ENCODE measurements around the gene PRR14L. TPM values are rescaled to one million over a fixed set of nuclear protein-coding genes. Genes with fewer than 3 reads are reported as not detected.
"Not testable (repeated sequence)": the region's sequence is repeated elsewhere in the genome, so short reads cannot be mapped to it uniquely, and the experiment has no call there.

The PRR14L gene
- total and polyA plus RNA-seq, 7 donors, result 2.7 to 16.4 (median 8.8) TPM

DNA sequence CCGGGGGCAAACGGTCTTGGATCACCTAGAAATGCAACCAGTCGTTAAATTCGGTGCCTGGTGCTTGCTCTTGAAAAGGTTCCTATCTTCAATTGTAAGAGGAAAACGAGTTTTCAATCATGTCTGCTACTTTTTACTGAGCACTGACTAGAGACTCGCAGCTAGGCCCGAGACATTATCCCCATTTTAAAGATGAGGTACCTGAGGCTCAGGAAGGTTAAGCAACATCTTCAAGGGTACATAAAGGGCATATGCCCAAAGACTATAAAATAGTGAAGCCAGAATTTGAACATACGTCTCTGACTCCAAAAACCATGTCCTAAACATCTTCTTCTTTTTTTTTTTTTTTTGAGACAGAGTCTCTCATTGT is 87.3 kb downstream of the PRR14L start:
- H3K4me1 ChIP-seq, result peaks cover 14% of the 10 kb centered on the region
- peak overlapping the region; percentile 99 for H3K4me3 ChIP-seq
- TF ChIP-seq, protein P1, sequence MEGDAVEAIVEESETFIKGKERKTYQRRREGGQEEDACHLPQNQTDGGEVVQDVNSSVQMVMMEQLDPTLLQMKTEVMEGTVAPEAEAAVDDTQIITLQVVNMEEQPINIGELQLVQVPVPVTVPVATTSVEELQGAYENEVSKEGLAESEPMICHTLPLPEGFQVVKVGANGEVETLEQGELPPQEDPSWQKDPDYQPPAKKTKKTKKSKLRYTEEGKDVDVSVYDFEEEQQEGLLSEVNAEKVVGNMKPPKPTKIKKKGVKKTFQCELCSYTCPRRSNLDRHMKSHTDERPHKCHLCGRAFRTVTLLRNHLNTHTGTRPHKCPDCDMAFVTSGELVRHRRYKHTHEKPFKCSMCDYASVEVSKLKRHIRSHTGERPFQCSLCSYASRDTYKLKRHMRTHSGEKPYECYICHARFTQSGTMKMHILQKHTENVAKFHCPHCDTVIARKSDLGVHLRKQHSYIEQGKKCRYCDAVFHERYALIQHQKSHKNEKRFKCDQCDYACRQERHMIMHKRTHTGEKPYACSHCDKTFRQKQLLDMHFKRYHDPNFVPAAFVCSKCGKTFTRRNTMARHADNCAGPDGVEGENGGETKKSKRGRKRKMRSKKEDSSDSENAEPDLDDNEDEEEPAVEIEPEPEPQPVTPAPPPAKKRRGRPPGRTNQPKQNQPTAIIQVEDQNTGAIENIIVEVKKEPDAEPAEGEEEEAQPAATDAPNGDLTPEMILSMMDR (IDR thresholded peaks at IDR 0.05), result no peak
- no peaks in the 10 kb centered on the region for H3K36me3 ChIP-seq (ENCODE audit: insufficient read depth in 1 of 2, low read depth in 1 of 2)
- peak overlapping the region; percentile 83 for H3K27ac ChIP-seq
- DNase-seq (no peak), ATAC-seq (no peak)
- H3K27me3 ChIP-seq (ENCODE audit: insufficient read depth in 3 of 3, low read length in 2 of 3), result no peaks in the 10 kb centered on the region
- WGBS, 3 donors, result 68 to 79% (median 75%) methylated on average over 8 of the region's 8 CpGs
- H3K9me3 ChIP-seq, result no peaks in the 10 kb centered on the region
- intact Hi-C loops (cut with DNase I), result loop anchor here (5.0 kb wide), 1 partner anchor 90 kb away; the partner anchor contains the start of genes DEPDC5 (in 2 of the 2) and PRR14L (in 2 of the 2)

DNA sequence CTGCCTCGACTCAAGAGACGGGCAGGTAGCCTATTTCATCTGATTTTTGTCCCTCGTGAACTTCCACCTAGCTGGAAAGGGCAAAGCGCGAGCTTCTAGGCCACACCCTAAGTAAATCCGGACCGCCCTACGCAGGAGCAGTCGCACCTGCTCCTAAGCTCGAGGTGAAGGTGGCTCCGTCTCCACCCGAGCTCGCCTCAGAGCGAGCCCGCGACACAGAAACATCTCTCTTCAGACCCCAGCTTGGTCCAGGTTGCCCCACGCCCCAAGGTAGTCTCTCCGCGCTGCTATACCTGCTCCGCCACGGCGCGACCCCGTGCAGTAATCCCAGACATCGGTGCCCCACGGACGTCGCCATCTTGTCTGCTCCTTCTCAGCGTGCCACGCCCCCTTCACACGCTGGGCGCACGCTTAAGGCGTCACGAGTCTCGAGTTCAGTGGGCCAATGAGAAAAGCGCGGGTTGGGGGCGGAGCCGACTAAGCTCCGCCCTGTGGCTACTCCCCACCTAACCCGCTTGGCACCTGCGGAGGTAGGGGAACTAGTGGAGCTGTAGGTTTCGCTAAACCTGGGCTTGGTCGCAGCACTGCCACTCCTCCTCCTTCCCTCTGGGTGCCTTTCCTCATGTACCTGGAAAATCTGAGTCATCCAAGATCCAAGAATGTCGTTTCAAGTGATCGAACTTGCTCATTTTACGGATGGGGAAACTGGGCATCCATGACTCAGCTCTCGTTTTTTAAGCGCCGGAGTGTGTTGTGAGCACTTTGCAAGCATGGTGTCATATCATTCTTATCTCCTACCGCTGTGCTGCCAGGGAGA is 87.9 kb downstream of the PRR14L start, which contains the start of gene PISD:
TSS of gene PISD (minus strand) at position 365 of the 817 bp plus-strand sequence. CDS start at position 358, 7 bp downstream.
- Histone ChIP-seq H3K4me1 (peaks cover 14% of the 10 kb centered on the region), H3K4me3 (peak within 1 kb of the TSS; percentile 99), H3K9me3 (no peaks in the 10 kb centered on the region), H3K36me3 (ENCODE audit: insufficient read depth in 1 of 2, low read depth in 1 of 2) (no peaks in the 10 kb centered on the region), H3K27me3 (ENCODE audit: insufficient read depth in 3 of 3, low read length in 2 of 3) (no peaks in the 10 kb centered on the region), H3K27ac (peak within 1 kb of the TSS; percentile 83)
- TF ChIP-seq, protein P1 (IDR thresholded peaks at IDR 0.05), result no peak
- ATAC-seq (peak; percentile 98 to 100 (median 99)), DNase-seq (peak; percentile 95 to 97)
- intact Hi-C loops (cut with DNase I), result loop anchor here (5.0 kb wide), 1 partner anchor 90 kb away; the partner anchor contains the start of genes DEPDC5 (in 2 of the 2) and PRR14L (in 2 of the 2)
- WGBS, 3 donors, result 2 to 4% (median 3%) methylated on average over 52 of the region's 52 CpGs

DNA sequence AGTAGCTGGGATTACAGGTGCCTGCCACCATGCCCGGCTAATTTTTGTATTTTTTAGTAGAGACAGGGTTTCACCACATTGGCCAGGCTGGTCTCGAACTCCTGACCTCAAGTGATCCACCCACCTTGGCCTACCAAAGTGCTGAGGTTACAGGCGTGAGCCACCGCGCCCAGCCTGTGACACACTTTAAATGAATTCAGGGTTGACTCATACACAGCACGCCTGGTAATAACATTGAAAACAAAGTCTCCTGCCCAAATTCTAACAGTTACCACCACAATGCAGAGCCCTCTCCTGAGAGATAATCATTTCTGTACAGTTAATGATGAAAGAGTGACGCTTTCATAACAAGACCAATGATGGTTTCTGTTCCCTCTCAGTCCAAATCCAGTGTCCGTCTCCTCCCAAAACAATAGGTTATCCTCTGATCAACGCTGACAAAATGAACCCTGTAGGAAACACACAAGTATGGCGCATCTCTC is 89.0 kb downstream of the PRR14L start:
- not testable (repeated sequence) for H3K9me3 ChIP-seq; ATAC-seq; H3K27me3 ChIP-seq (ENCODE audit: insufficient read depth in 3 of 3, low read length in 2 of 3); DNase-seq; H3K36me3 ChIP-seq (ENCODE audit: insufficient read depth in 1 of 2, low read depth in 1 of 2)
- whole genome bisulfite sequencing, 3 donors, result 63 to 64% (median 63%) methylated on average over 10 of the region's 10 CpGs
- intact Hi-C loops (cut with DNase I), result loop anchor here (5.0 kb wide), 1 partner anchor 91 kb away; the partner anchor contains the start of genes DEPDC5 (in 2 of the 2) and PRR14L (in 2 of the 2)
- Histone ChIP-seq H3K4me3 (peak overlapping the region; percentile 99), H3K27ac (peak overlapping the region; percentile 83), H3K4me1 (peaks cover 14% of the 10 kb centered on the region)

DNA sequence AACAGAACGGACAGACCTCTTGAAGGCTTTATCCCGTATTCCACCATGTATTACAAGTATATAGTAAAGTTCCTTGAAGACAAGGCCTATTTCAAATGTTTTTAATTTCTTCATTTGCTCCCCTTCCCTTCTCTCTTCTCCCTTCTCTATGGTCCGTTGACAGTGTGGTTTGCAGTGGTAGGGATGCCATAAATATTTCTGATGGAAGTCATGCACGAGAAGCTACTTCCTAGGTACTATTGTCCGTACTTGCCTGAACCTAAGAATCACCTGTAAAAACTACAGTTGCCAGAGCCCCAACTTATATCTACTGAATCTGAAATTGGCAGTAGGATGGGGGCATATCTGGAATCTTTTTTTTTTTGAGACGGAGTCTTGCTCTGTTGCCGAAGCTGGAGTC is 90.7 kb downstream of the PRR14L start:
- Histone ChIP-seq H3K36me3 (ENCODE audit: insufficient read depth in 1 of 2, low read depth in 1 of 2) (no peaks in the 10 kb centered on the region), H3K9me3 (no peaks in the 10 kb centered on the region), H3K4me3 (no peak overlapping the region), H3K27me3 (ENCODE audit: insufficient read depth in 3 of 3, low read length in 2 of 3) (no peaks in the 10 kb centered on the region), H3K27ac (no peak overlapping the region), H3K4me1 (peaks cover 14% of the 10 kb centered on the region)
- TF ChIP-seq, protein P1 (IDR thresholded peaks at IDR 0.05), result no peak
- 78 to 85% (median 80%) methylated on average over 7 of the region's 7 CpGs for WGBS, 3 donors
- DNase-seq (no peak), ATAC-seq (no peak)
- intact Hi-C loops (cut with DNase I), result no loop called here

DNA sequence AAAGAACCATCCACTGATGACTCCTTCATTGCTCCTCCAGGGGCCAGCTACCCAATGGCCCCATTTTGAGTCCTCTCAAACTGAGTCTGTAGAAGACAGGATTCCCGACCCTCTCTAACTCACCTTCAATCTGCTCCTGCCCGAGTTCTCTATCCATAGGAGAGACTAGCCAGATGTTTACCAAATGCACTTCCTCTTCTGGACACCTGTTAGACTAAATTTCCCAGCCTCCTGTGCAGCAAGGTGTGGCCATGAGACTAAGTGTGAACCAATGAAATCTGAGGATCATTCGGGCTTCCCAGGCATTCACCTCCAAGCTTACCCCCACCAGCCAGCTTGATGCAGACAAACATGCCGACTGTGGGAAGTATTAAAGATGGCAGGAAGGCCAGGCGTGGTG is 95.5 kb downstream of the PRR14L start:
- intact Hi-C loops (cut with DNase I), result no loop called here
- 89 to 95% (median 92%) methylated on average over 5 of the region's 5 CpGs for WGBS, 3 donors
- H3K27me3 ChIP-seq (ENCODE audit: insufficient read depth in 3 of 3, low read length in 2 of 3), result no peaks in the 10 kb centered on the region
- H3K27ac ChIP-seq, result peak overlapping the region; percentile 44
- no peak overlapping the region for H3K4me3 ChIP-seq
- ATAC-seq (peak in 2 of 4 donors; percentile 5 to 16), DNase-seq (no peak)
- TF ChIP-seq, protein P1 (IDR thresholded peaks at IDR 0.05), result no peak
- H3K36me3 ChIP-seq (ENCODE audit: insufficient read depth in 1 of 2, low read depth in 1 of 2), result peaks cover 0 to 7% of the 10 kb centered on the region in 2 donors
- H3K4me1 ChIP-seq, result peaks cover 21% of the 10 kb centered on the region
- H3K9me3 ChIP-seq, result no peaks in the 10 kb centered on the region

Measured in psoas muscle (tissue), 8 donors.